Mesenchymal stem cell (in vitro differentiated cells and primary cell): ENCODE data around the gene SDHAF2.
A peak's percentile ranks its signal among the peaks of the same experiment; 100 is the strongest.

Experiments used
- DNase-seq: peaks from one replicate; pipeline ENCODE4 v3.0.0-alpha.2; 2013
- H2AFZ ChIP-seq: one replicate; pipeline ENCODE4 v1.6.1; 2013; ENCODE audit warnings: low read depth, mild to moderate bottlenecking, control low read depth, inconsistent platforms, low read length, moderate library complexity
- H2AK5ac ChIP-seq: 2 replicates; pipeline ENCODE4 v1.6.1; 2013; ENCODE audit warnings: low read length, moderate library complexity, mild to moderate bottlenecking, inconsistent platforms; ENCODE audit not compliant: severe bottlenecking
- H2BK120ac ChIP-seq: one replicate; pipeline ENCODE4 v1.6.1; 2013; ENCODE audit warnings: low read depth, mild to moderate bottlenecking, inconsistent platforms, low read length, moderate library complexity
- H2BK12ac ChIP-seq, 2 experiments: one replicate each; pipeline ENCODE4 v1.6.1; 2013; ENCODE audit warnings: inconsistent platforms in 2 of 2, low read length in 2 of 2, mild to moderate bottlenecking in 2 of 2, moderate library complexity in 2 of 2, control low read depth in 1 of 2
- H2BK15ac ChIP-seq: one replicate; pipeline ENCODE4 v1.6.1; 2013; ENCODE audit warnings: mild to moderate bottlenecking, low read depth, inconsistent platforms; ENCODE audit not compliant: poor library complexity, severe bottlenecking
- H2BK5ac ChIP-seq: 2 replicates; pipeline ENCODE4 v1.6.1; 2013; ENCODE audit warnings: low read depth, mild to moderate bottlenecking, low read length, control low read depth, inconsistent platforms; ENCODE audit not compliant: poor library complexity, severe bottlenecking
- H3K14ac ChIP-seq, 2 experiments: one replicate each; pipeline ENCODE4 v1.6.1; 2013; ENCODE audit warnings: inconsistent platforms in 2 of 2, low read length in 2 of 2, control low read depth in 1 of 2, mild to moderate bottlenecking in 1 of 2, moderate library complexity in 1 of 2
- H3K18ac ChIP-seq, 2 experiments: one replicate each; pipeline ENCODE4 v1.6.1; 2013; ENCODE audit warnings: inconsistent platforms in 2 of 2, low read length in 2 of 2, control low read depth in 1 of 2, low read depth in 1 of 2, mild to moderate bottlenecking in 1 of 2
- H3K23ac ChIP-seq, 2 experiments: one replicate each; pipeline ENCODE4 v1.6.1; 2013; ENCODE audit warnings: inconsistent platforms in 2 of 2, low read length in 2 of 2, mild to moderate bottlenecking in 2 of 2, moderate library complexity in 2 of 2, control low read depth in 1 of 2
- H3K27ac ChIP-seq: 2 replicates; pipeline ENCODE4 v1.5.1; 2013; ENCODE audit warnings: mild to moderate bottlenecking, moderate library complexity, low read length, control low read depth, inconsistent platforms; ENCODE audit not compliant: poor library complexity, severe bottlenecking
- H3K27me3 ChIP-seq, 2 experiments: 2 replicates each; pipeline versions ENCODE4 v1.6.1 to v1.7.0; 2013; ENCODE audit warnings: low read length in 2 of 2, mild to moderate bottlenecking in 2 of 2, moderate library complexity in 2 of 2, control low read depth in 1 of 2, inconsistent platforms in 1 of 2; ENCODE audit not compliant: control insufficient read depth in 1 of 2, insufficient read depth in 1 of 2
- H3K36me3 ChIP-seq, 2 experiments: 2 replicates each; pipeline versions ENCODE4 v1.6.1 to v1.7.0; 2013; ENCODE audit warnings: low read length in 2 of 2, control low read depth in 1 of 2, inconsistent platforms in 1 of 2, low read depth in 1 of 2, mild to moderate bottlenecking in 1 of 2; ENCODE audit not compliant: insufficient read depth in 2 of 2, control insufficient read depth in 1 of 2
- H3K4ac ChIP-seq, 2 experiments: one replicate each; pipeline ENCODE4 v1.6.1; 2013; ENCODE audit warnings: inconsistent platforms in 2 of 2, low read length in 2 of 2, mild to moderate bottlenecking in 2 of 2, moderate library complexity in 2 of 2, control low read depth in 1 of 2, low read depth in 1 of 2
- H3K4me1 ChIP-seq: 2 replicates; pipeline ENCODE4 v1.6.1; 2013; ENCODE audit warnings: low read depth, low read length, control low read depth; ENCODE audit not compliant: control insufficient read depth, insufficient read depth
- H3K4me2 ChIP-seq: 2 replicates; pipeline ENCODE4 v1.6.1; 2013; ENCODE audit warnings: low read length, mild to moderate bottlenecking, inconsistent platforms; ENCODE audit not compliant: poor library complexity, severe bottlenecking
- H3K4me3 ChIP-seq, 2 experiments: 2 replicates each; pipeline versions ENCODE4 v1.5.1 to v1.7.0; 2013; ENCODE audit warnings: low read length in 2 of 2, mild to moderate bottlenecking in 2 of 2, control low read depth in 1 of 2, low read depth in 1 of 2; ENCODE audit not compliant: insufficient read depth in 1 of 2
- H3K79me1 ChIP-seq: replicated peaks from 2 replicates; pipeline ENCODE4 v1.6.1; 2013; ENCODE audit warnings: mild to moderate bottlenecking, control low read depth, low read length, inconsistent platforms; ENCODE audit not compliant: poor library complexity, severe bottlenecking
- H3K9ac ChIP-seq: 2 replicates; pipeline ENCODE4 v1.7.0; 2013; ENCODE audit warnings: mild to moderate bottlenecking, low read length, moderate library complexity
- H3K9me3 ChIP-seq: 2 replicates; pipeline ENCODE4 v1.7.0; 2013; ENCODE audit warnings: mild to moderate bottlenecking, low read length; ENCODE audit not compliant: control insufficient read depth
- H4K8ac ChIP-seq: one replicate; pipeline ENCODE4 v1.6.1; 2013; ENCODE audit warnings: inconsistent platforms, mild to moderate bottlenecking, low read length, moderate library complexity
- H4K91ac ChIP-seq: one replicate; pipeline ENCODE4 v1.6.1; 2013; ENCODE audit warnings: mild to moderate bottlenecking, low read length, inconsistent platforms
- WGBS: methylation state at CpG from one replicate; pipeline ENCODE4 v1.1.7; 2013; ENCODE audit warnings: mixed read lengths; 5-methylcytosine and 5-hydroxymethylcytosine counted together

SDHAF2 gene

DNA sequence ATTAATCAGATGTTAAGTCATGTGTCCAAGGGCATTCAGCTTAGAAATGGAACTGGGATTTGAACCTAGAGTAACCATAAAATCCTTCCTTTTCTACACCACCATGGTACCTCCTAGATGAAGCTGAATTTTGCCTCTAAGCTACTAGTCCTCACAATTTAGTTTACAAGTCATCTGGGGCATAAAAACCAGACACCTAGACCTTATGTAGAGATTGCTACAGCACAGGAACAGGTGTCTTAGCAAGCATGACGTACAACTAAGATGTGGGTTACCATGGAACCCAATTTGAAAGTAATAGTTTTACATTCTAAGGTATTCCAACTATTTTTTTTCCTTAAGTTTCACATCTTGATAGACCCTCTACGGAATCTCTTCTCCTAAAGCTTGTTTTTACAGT lies 28.4 kb upstream of the SDHAF2 start:
- H3K9me3 ChIP-seq, result no peaks in the 10 kb centered on the region
- H3K14ac ChIP-seq, result no peak overlapping the region
- H3K27ac ChIP-seq, result no peak overlapping the region
- no peak overlapping the region for H4K91ac ChIP-seq
- no peak overlapping the region for H2BK15ac ChIP-seq
- no peak overlapping the region for H2AK5ac ChIP-seq
- H3K9ac ChIP-seq, result no peak overlapping the region
- H3K4me1 ChIP-seq, result no peaks in the 10 kb centered on the region
- peaks cover 30 to 84% of the 10 kb centered on the region in 2 experiments for H3K36me3 ChIP-seq
- no peak overlapping the region for H4K8ac ChIP-seq
- H3K4me3 ChIP-seq, result no peak overlapping the region
- DNase-seq, result no peak
- H3K27me3 ChIP-seq, result no peaks in the 10 kb centered on the region
- WGBS, result over 99% methylated on average over 2 of the region's 2 CpGs
- no peak overlapping the region for H3K23ac ChIP-seq
- no peak overlapping the region for H2BK5ac ChIP-seq
- no peak overlapping the region for H3K18ac ChIP-seq
- no peak overlapping the region for H2BK120ac ChIP-seq
- H2BK12ac ChIP-seq, result no peak overlapping the region
- no peak overlapping the region for H3K4ac ChIP-seq
- H3K4me2 ChIP-seq, result no peak overlapping the region
- H2AFZ ChIP-seq, result no peak overlapping the region
- H3K79me1 ChIP-seq, result peaks cover 16% of the 10 kb centered on the region

DNA sequence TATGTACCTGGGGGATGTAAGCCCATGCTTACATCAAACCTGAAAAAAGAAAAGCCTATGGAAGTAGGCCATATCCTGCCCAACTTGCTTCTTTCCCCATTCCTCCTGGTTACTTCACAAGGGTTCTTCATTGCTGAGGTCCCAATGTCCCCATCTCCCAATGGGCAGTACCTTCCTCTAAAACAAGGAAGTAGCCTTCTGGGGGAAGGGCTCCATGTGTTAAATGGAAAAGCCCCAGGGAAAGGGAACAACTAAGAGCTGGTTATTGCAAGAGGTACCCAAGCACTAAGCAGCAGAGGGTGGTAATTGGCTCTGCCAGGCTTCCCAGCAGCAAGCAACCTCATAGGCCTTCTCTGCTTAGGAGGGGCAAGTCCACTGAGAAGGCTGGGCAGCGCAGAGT lies 26.3 kb upstream of the SDHAF2 start:
- H3K79me1 ChIP-seq, result peaks cover 25% of the 10 kb centered on the region
- no peaks in the 10 kb centered on the region for H3K4me1 ChIP-seq
- H3K36me3 ChIP-seq, result peaks cover 32 to 89% of the 10 kb centered on the region in 2 experiments
- no peak overlapping the region for H3K4me2 ChIP-seq
- WGBS, result 96% methylated on average over 1 of the region's 1 CpG
- no peak overlapping the region for H3K23ac ChIP-seq
- peak overlapping the region; percentile 24 for H3K27ac ChIP-seq
- DNase-seq, result no peak
- no peak overlapping the region for H2BK5ac ChIP-seq
- H3K9me3 ChIP-seq, result no peaks in the 10 kb centered on the region
- no peak overlapping the region for H3K4ac ChIP-seq
- no peak overlapping the region for H4K8ac ChIP-seq
- H3K18ac ChIP-seq, result no peak overlapping the region
- no peak overlapping the region for H2BK12ac ChIP-seq
- H2AK5ac ChIP-seq, result no peak overlapping the region
- no peak overlapping the region for H3K4me3 ChIP-seq
- no peak overlapping the region for H3K14ac ChIP-seq
- H3K27me3 ChIP-seq, result no peaks in the 10 kb centered on the region
- no peak overlapping the region for H2AFZ ChIP-seq
- no peak overlapping the region for H2BK120ac ChIP-seq
- H2BK15ac ChIP-seq, result no peak overlapping the region
- H3K9ac ChIP-seq, result no peak overlapping the region
- H4K91ac ChIP-seq, result no peak overlapping the region

DNA sequence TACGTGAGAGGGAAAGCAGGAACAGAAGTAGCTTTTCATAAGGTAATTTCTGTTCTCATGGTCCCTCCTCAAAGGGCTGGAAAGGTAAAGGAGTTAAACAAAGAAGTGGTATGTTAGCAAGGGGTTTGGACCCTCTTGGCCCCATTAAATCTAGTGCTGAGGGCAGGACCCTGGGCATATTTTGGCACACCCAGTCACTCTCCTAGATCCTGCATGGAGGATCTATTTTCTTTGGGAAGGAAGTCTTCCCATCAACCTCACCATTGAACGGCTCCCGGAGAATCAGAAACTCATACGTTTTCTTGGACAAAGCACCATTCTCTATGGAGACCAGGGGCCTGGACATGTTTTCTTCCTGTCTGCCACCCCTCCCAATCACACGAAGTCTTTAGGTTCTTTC lies 25.8 kb upstream of the SDHAF2 start:
- Histone ChIP-seq H3K79me1 (peaks cover 25% of the 10 kb centered on the region), H4K91ac (no peak overlapping the region), H3K4ac (no peak overlapping the region), H3K36me3 (peaks cover 36 to 91% of the 10 kb centered on the region in 2 experiments), H3K23ac (no peak overlapping the region), H3K27me3 (no peaks in the 10 kb centered on the region), H2BK12ac (no peak overlapping the region), H2BK120ac (no peak overlapping the region), H3K18ac (no peak overlapping the region), H4K8ac (no peak overlapping the region), H3K4me1 (no peaks in the 10 kb centered on the region), H3K4me2 (no peak overlapping the region), H3K9ac (no peak overlapping the region), H2AFZ (no peak overlapping the region), H2AK5ac (no peak overlapping the region), H3K27ac (peak overlapping the region; percentile 3), H2BK15ac (no peak overlapping the region), H3K9me3 (no peaks in the 10 kb centered on the region), H2BK5ac (no peak overlapping the region), H3K4me3 (no peak overlapping the region), H3K14ac (no peak overlapping the region)
- no peak for DNase-seq
- 98% methylated on average over 5 of the region's 5 CpGs for WGBS

DNA sequence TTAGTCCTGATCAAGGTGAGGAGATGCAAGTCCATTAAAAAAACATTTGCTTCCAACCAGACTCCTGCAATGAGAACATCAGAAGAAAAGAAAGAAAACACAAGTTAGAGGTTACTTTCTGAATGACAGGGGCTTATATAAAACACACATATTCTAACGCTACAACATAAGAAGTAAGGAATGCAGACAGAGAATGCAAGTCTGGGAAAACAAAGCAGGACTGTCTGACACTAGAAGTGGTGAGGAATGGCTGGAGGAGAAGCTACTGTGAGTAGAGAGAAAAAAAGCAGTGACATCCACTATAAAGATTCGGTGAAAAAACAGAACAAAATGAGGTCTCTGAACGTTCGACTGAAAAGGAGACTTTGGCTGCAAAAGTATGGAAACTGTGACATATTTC lies 25.3 kb upstream of the SDHAF2 start:
- no peaks in the 10 kb centered on the region for H3K27me3 ChIP-seq
- H3K79me1 ChIP-seq, result peaks cover 25% of the 10 kb centered on the region
- H3K14ac ChIP-seq, result no peak overlapping the region
- no peak overlapping the region for H2BK5ac ChIP-seq
- peak overlapping the region; percentile 3 for H3K27ac ChIP-seq
- H4K8ac ChIP-seq, result no peak overlapping the region
- H3K4me1 ChIP-seq, result no peaks in the 10 kb centered on the region
- H2AFZ ChIP-seq, result no peak overlapping the region
- H4K91ac ChIP-seq, result no peak overlapping the region
- no peak overlapping the region for H3K4me3 ChIP-seq
- no peak overlapping the region for H3K4ac ChIP-seq
- no peak overlapping the region for H3K9ac ChIP-seq
- no peaks in the 10 kb centered on the region for H3K9me3 ChIP-seq
- no peak for DNase-seq
- 96% methylated on average over 4 of the region's 4 CpGs for WGBS
- no peak overlapping the region for H3K18ac ChIP-seq
- H2BK12ac ChIP-seq, result no peak overlapping the region
- no peak overlapping the region for H2BK15ac ChIP-seq
- H3K4me2 ChIP-seq, result no peak overlapping the region
- no peak overlapping the region for H3K23ac ChIP-seq
- H3K36me3 ChIP-seq, result peaks cover 37 to 95% of the 10 kb centered on the region in 2 experiments
- no peak overlapping the region for H2BK120ac ChIP-seq
- no peak overlapping the region for H2AK5ac ChIP-seq
